B cell (primary cell): ENCODE results near the gene COX6B2. TPM values are rescaled to one million over a fixed set of nuclear protein-coding genes. Genes with fewer than 3 reads are reported as not detected.

Experiments used
- polyA plus RNA-seq: library from polyadenylated mRNA; depleted of rRNA; stranded (reverse); fragments of >200 nt; gene quantifications from 2 replicates; pipeline ENCODE4 v1.2.3, GENCODE V29; 2012
- total RNA-seq, 2 donors: library from RNA; stranded (reverse); fragments of 120-200 nt in 1 of 2; gene quantifications; 1 replicate in 1 of 2; 2 replicates in 1 of 2; pipeline versions ENCODE4 v1.2.3 to v1.2.4, GENCODE V29; 2013 to 2022

Gene COX6B2
- total and polyA plus RNA-seq, 2 donors (not counting 1 experiment from before 2014, with no cell fraction given), result not detected

Other genes starting within 250 kb of the COX6B2 start
- gene PPP1R12C, start 237.1 kb downstream of the COX6B2 start, total RNA-seq, result 174 and 179 TPM in 2 replicates
- gene PPP1R12C, start 237.1 kb downstream of the COX6B2 start, polyA plus RNA-seq, result 145 and 231 TPM in 2 replicates
- not detected in 2 replicates for gene TNNT1, start 205.5 kb downstream of the COX6B2 start, total RNA-seq
- gene TNNT1, start 205.5 kb downstream of the COX6B2 start, polyA plus RNA-seq, result not detected in 2 replicates
- gene TNNI3, start 197.0 kb downstream of the COX6B2 start, total RNA-seq, result not detected in 2 replicates
- not detected in 2 replicates for gene TNNI3, start 197.0 kb downstream of the COX6B2 start, polyA plus RNA-seq
- gene DNAAF3, start 188.1 kb downstream of the COX6B2 start, total RNA-seq, result not detected in 2 replicates
- not detected in 2 replicates for gene DNAAF3, start 188.1 kb downstream of the COX6B2 start, polyA plus RNA-seq
- 0.94 and 1.2 TPM in 2 replicates for gene SYT5, start 174.4 kb downstream of the COX6B2 start, total RNA-seq
- 0.27 and 1.5 TPM in 2 replicates for gene SYT5, start 174.4 kb downstream of the COX6B2 start, polyA plus RNA-seq
- gene PTPRH, start 145.2 kb downstream of the COX6B2 start, total RNA-seq, result not detected in 2 replicates
- not detected in 2 replicates for gene PTPRH, start 145.2 kb downstream of the COX6B2 start, polyA plus RNA-seq
- 19.4 and 20.7 TPM in 2 replicates for gene TMEM86B, start 126.0 kb downstream of the COX6B2 start, total RNA-seq
- gene TMEM86B, start 126.0 kb downstream of the COX6B2 start, polyA plus RNA-seq, result 13.6 and 14.5 TPM in 2 replicates
- 193 and 195 TPM in 2 replicates for gene PPP6R1, start 95.7 kb downstream of the COX6B2 start, total RNA-seq
- 122 and 125 TPM in 2 replicates for gene PPP6R1, start 95.7 kb downstream of the COX6B2 start, polyA plus RNA-seq
- gene HSPBP1, start 74.6 kb downstream of the COX6B2 start, total RNA-seq, result 15.6 and 18.2 TPM in 2 replicates
- gene HSPBP1, start 74.6 kb downstream of the COX6B2 start, polyA plus RNA-seq, result 18.9 and 19.0 TPM in 2 replicates
- gene BRSK1, start 70.7 kb downstream of the COX6B2 start, total RNA-seq, result 0.94 and 1.7 TPM in 2 replicates
- gene BRSK1, start 70.7 kb downstream of the COX6B2 start, polyA plus RNA-seq, result 1.4 and 4.0 TPM in 2 replicates
- not detected in 2 replicates for gene TMEM150B, start 29.4 kb downstream of the COX6B2 start, total RNA-seq
- gene TMEM150B, start 29.4 kb downstream of the COX6B2 start, polyA plus RNA-seq, result 1.4 TPM in 1 of 2 replicates, not detected in the other
- 19.6 and 22.2 TPM in 2 replicates for gene KMT5C, start 14.8 kb downstream of the COX6B2 start, total RNA-seq
- gene KMT5C, start 14.8 kb downstream of the COX6B2 start, polyA plus RNA-seq, result 23.6 and 37.8 TPM in 2 replicates
- gene GARIN5B, start 8.5 kb upstream of the COX6B2 start, total RNA-seq, result not detected in 2 replicates
- not detected in 2 replicates for gene GARIN5B, start 8.5 kb upstream of the COX6B2 start, polyA plus RNA-seq
- not detected in 2 replicates for gene IL11, start 15.7 kb upstream of the COX6B2 start, total RNA-seq
- gene IL11, start 15.7 kb upstream of the COX6B2 start, polyA plus RNA-seq, result 0.13 TPM in 1 of 2 replicates, not detected in the other
- gene TMEM190, start 22.1 kb upstream of the COX6B2 start, total RNA-seq, result not detected in 2 replicates
- not detected in 2 replicates for gene TMEM190, start 22.1 kb upstream of the COX6B2 start, polyA plus RNA-seq
- 4.3 and 4.7 TPM in 2 replicates for gene TMEM238, start 29.6 kb upstream of the COX6B2 start, total RNA-seq
- 0.76 and 2.7 TPM in 2 replicates for gene TMEM238, start 29.6 kb upstream of the COX6B2 start, polyA plus RNA-seq
- 2,397 and 2,578 TPM in 2 replicates for gene RPL28, start 31.2 kb upstream of the COX6B2 start, total RNA-seq
- gene RPL28, start 31.2 kb upstream of the COX6B2 start, polyA plus RNA-seq, result 4,661 and 8,441 TPM in 2 replicates
- gene UBE2S, start 53.1 kb upstream of the COX6B2 start, total RNA-seq, result 20.6 and 29.0 TPM in 2 replicates
- 50.0 and 72.7 TPM in 2 replicates for gene UBE2S, start 53.1 kb upstream of the COX6B2 start, polyA plus RNA-seq
- gene SHISA7, start 88.6 kb upstream of the COX6B2 start, total RNA-seq, result not detected in 2 replicates
- 0.06 TPM in 1 of 2 replicates, not detected in the other for gene SHISA7, start 88.6 kb upstream of the COX6B2 start, polyA plus RNA-seq
- 10.0 and 11.1 TPM in 2 replicates for gene ISOC2, start 106.9 kb upstream of the COX6B2 start, total RNA-seq
- gene ISOC2, start 106.9 kb upstream of the COX6B2 start, polyA plus RNA-seq, result 13.5 and 27.6 TPM in 2 replicates
- gene C19orf85, start 110.0 kb upstream of the COX6B2 start, total RNA-seq, result not detected in 2 replicates
- not detected in 2 replicates for gene C19orf85, start 110.0 kb upstream of the COX6B2 start, polyA plus RNA-seq
- 13.3 and 15.5 TPM in 2 replicates for gene ZNF628, start 121.9 kb upstream of the COX6B2 start, total RNA-seq
- gene ZNF628, start 121.9 kb upstream of the COX6B2 start, polyA plus RNA-seq, result 18.3 and 28.6 TPM in 2 replicates
- 10.7 and 12.6 TPM in 2 replicates for gene NAT14, start 130.5 kb upstream of the COX6B2 start, total RNA-seq
- gene NAT14, start 130.5 kb upstream of the COX6B2 start, polyA plus RNA-seq, result 15.1 and 23.2 TPM in 2 replicates
- 0.44 and 0.58 TPM in 2 replicates for gene SSC5D, start 133.7 kb upstream of the COX6B2 start, total RNA-seq
- 0.22 and 0.46 TPM in 2 replicates for gene SSC5D, start 133.7 kb upstream of the COX6B2 start, polyA plus RNA-seq
- not detected in 2 replicates for gene SBK2, start 182.4 kb upstream of the COX6B2 start, total RNA-seq
- not detected in 2 replicates for gene SBK2, start 182.4 kb upstream of the COX6B2 start, polyA plus RNA-seq
- gene SBK3, start 190.8 kb upstream of the COX6B2 start, total RNA-seq, result not detected in 2 replicates
- not detected in 2 replicates for gene SBK3, start 190.8 kb upstream of the COX6B2 start, polyA plus RNA-seq
- gene ZNF579, start 226.1 kb upstream of the COX6B2 start, total RNA-seq, result 10.3 and 10.8 TPM in 2 replicates
- 3.7 and 6.7 TPM in 2 replicates for gene ZNF579, start 226.1 kb upstream of the COX6B2 start, polyA plus RNA-seq
- 21.4 and 26.4 TPM in 2 replicates for gene FIZ1, start 244.8 kb upstream of the COX6B2 start, total RNA-seq
- gene FIZ1, start 244.8 kb upstream of the COX6B2 start, polyA plus RNA-seq, result 7.4 and 8.0 TPM in 2 replicates
- gene ZNF524, start 245.6 kb upstream of the COX6B2 start, total RNA-seq, result 21.2 and 23.8 TPM in 2 replicates
- gene ZNF524, start 245.6 kb upstream of the COX6B2 start, polyA plus RNA-seq, result 18.0 and 27.4 TPM in 2 replicates